HepG2 (cell line): ENCODE results near the gene PRR29. TPM values are rescaled to one million over a fixed set of nuclear protein-coding genes. Genes with fewer than 3 reads are reported as not detected.

ENCODE experiments used
- ATAC-seq: fragments of 200-7000 bp; cut with Tn5 transposase; 3 replicates; pipeline ENCODE4 v1.9.1; 2020; ENCODE audit warnings: mild to moderate bottlenecking, moderate library complexity
- BruUV-seq: library from RNA; stranded (reverse); fragments of 400-500 nt; replicated peaks from 2 replicates; lab custom pipeline; 2021; lab: Mats Ljungman, UMichigan
- CTCF ChIA-PET: fragments of 300-600 bp; formaldehyde crosslinking; extraction: SDS; loops from one replicate; lab custom pipeline; 2021; ENCODE audit warnings: low total read pairs, inconsistent platforms, low intra/inter-chr PET ratio; lab: Yijun Ruan, JAX
- POLR2A ChIA-PET: fragments of 350-600 bp; sonication (Branson Sonifier 250); formaldehyde crosslinking; loops from one replicate; lab custom pipeline; 2020; ENCODE audit warnings: antibody characterized with exemption, inconsistent platforms; lab: Yijun Ruan, JAX
- DNase-seq: peaks from one replicate; pipeline ENCODE4 v3.0.0-alpha.2; 2015; ENCODE audit warnings: low spot score
- FAIRE-seq: peaks from 3 replicates; lab custom pipeline; 2011; peaks lifted over from hg19 to GRCh38; lab: Jason Lieb, UNC
- H2AFZ ChIP-seq: one replicate; pipeline ENCODE4 v1.6.1; 2011; ENCODE audit warnings: low read length, inconsistent platforms
- H3K27ac ChIP-seq: fragments of 300-600 bp; 3 replicates; pipeline ENCODE4 v1.8.0; 2011; ENCODE audit warnings: mixed run types, mild to moderate bottlenecking, mixed read lengths, low read length, inconsistent platforms; ENCODE audit not compliant: insufficient read depth; ENCODE audit errors: extremely low read length
- H3K27me3 ChIP-seq, 2 experiments: fragments of 200-600 bp in 1 of 2; 2 replicates in 1 of 2; 3 replicates in 1 of 2; pipeline versions ENCODE4 v1.6.0 to v1.8.0; 2011; ENCODE audit warnings: low read length in 2 of 2, mild to moderate bottlenecking in 2 of 2, moderate library complexity in 2 of 2, inconsistent platforms in 1 of 2; ENCODE audit not compliant: insufficient read depth in 2 of 2, control insufficient read depth in 1 of 2
- H3K36me3 ChIP-seq, 2 experiments: fragments of 200-600 bp in 1 of 2; replicated peaks in 1 of 2; 2 replicates in 1 of 2; 3 replicates in 1 of 2; pipeline versions ENCODE4 v1.5.1 to v1.8.0; 2011; ENCODE audit warnings: low read length in 2 of 2, inconsistent platforms in 1 of 2; ENCODE audit not compliant: insufficient read depth in 2 of 2, control insufficient read depth in 1 of 2
- H3K4me1 ChIP-seq: 2 replicates; pipeline ENCODE4 v1.5.1; 2012; ENCODE audit warnings: low read length, inconsistent platforms; ENCODE audit not compliant: insufficient read depth
- H3K4me2 ChIP-seq: 2 replicates; pipeline ENCODE4 v1.6.0; 2011; ENCODE audit warnings: low read depth, low read length, inconsistent platforms
- H3K4me3 ChIP-seq, 3 experiments: fragments of 200-600 bp in 1 of 3; sonication (generic), shearing (Covaris generic) in 1 of 3; replicated peaks in 1 of 3; 2 replicates each; pipeline ENCODE4 v1.5.1; 2011 to 2016; ENCODE audit warnings: low read length in 3 of 3, inconsistent platforms in 2 of 3, low read depth in 2 of 3, mild to moderate bottlenecking in 2 of 3, control low read depth in 1 of 3, mixed read lengths in 1 of 3; ENCODE audit not compliant: insufficient read depth in 1 of 3
- H3K79me2 ChIP-seq: one replicate; pipeline ENCODE4 v1.6.1; 2011; ENCODE audit warnings: low read length, inconsistent platforms; ENCODE audit not compliant: insufficient read depth
- H3K9ac ChIP-seq: 2 replicates; pipeline ENCODE4 v1.6.0; 2011; ENCODE audit warnings: mild to moderate bottlenecking, low read depth, low read length, inconsistent platforms; ENCODE audit not compliant: insufficient read depth
- H3K9me3 ChIP-seq: 2 replicates; pipeline ENCODE4 v1.5.1; 2012; ENCODE audit warnings: mild to moderate bottlenecking, low read length
- H4K20me1 ChIP-seq: 2 replicates; pipeline ENCODE4 v1.6.0; 2011; ENCODE audit warnings: inconsistent platforms, mild to moderate bottlenecking, low read length, moderate library complexity; ENCODE audit not compliant: insufficient read depth
- HOXA3 ChIP-seq: sonication (generic); formaldehyde crosslinking; IDR thresholded peaks from 2 replicates; pipeline ENCODE4 v1.5.0; 2020; ENCODE audit warnings: missing genetic modification reagents
- IKZF4 ChIP-seq: sonication (generic); formaldehyde crosslinking; IDR thresholded peaks from 2 replicates; pipeline ENCODE4 v1.5.1; 2020; ENCODE audit warnings: borderline replicate concordance, mild to moderate bottlenecking, low read depth, missing genetic modification reagents; ENCODE audit errors: not compliant biosample characterization
- KAT7 ChIP-seq: IDR thresholded peaks from 2 replicates; pipeline ENCODE4 v1.6.1; 2018; ENCODE audit warnings: borderline replicate concordance, missing compliant biosample characterization
- MAFF ChIP-seq: IDR thresholded peaks from 2 replicates; pipeline ENCODE4 v1.6.1; 2011; ENCODE audit warnings: low read depth, low read length, improper control_type of control experiment
- MAFK ChIP-seq, 2 experiments: IDR thresholded peaks in 1 of 2; conservative IDR thresholded peaks in 1 of 2; 2 replicates each; pipeline ENCODE4 v1.6.1; 2011; ENCODE audit warnings: improper control_type of control experiment in 2 of 2, low read length in 2 of 2
- NCOA1 ChIP-seq: sonication (generic); formaldehyde crosslinking; IDR thresholded peaks from 2 replicates; pipeline ENCODE4 v1.9.0; 2021; ENCODE audit warnings: missing genetic modification reagents
- REPIN1 ChIP-seq: sonication (generic); formaldehyde crosslinking; IDR thresholded peaks from 2 replicates; pipeline ENCODE4 v1.8.0; 2022; ENCODE audit warnings: missing genetic modification reagents, low read depth, mild to moderate bottlenecking, borderline replicate concordance
- SP2 ChIP-seq: sonication (generic); formaldehyde crosslinking; IDR thresholded peaks from 2 replicates; pipeline ENCODE4 v1.5.1; 2020; ENCODE audit warnings: mild to moderate bottlenecking, missing genetic modification reagents
- SPEN ChIP-seq: sonication (generic); formaldehyde crosslinking; IDR thresholded peaks from 2 replicates; pipeline ENCODE4 v1.5.1; 2020; ENCODE audit warnings: low read depth, mild to moderate bottlenecking, missing genetic modification reagents
- TOE1 ChIP-seq: sonication (generic); formaldehyde crosslinking; IDR thresholded peaks from 2 replicates; pipeline ENCODE4 v1.4.0; 2020; ENCODE audit warnings: mild to moderate bottlenecking, missing genetic modification reagents
- ZFX ChIP-seq: sonication (generic); formaldehyde crosslinking; IDR thresholded peaks from 2 replicates; pipeline ENCODE4 v1.4.0; 2020; ENCODE audit warnings: mild to moderate bottlenecking, low read depth, missing genetic modification reagents, moderate library complexity
- ZNF224 ChIP-seq: sonication (generic); formaldehyde crosslinking; IDR thresholded peaks from 2 replicates; pipeline ENCODE4 v1.5.0; 2020; ENCODE audit warnings: mild to moderate bottlenecking, missing genetic modification reagents
- ZNF577 ChIP-seq: sonication (generic); formaldehyde crosslinking; IDR thresholded peaks from 2 replicates; pipeline ENCODE4 v1.4.0; 2020; ENCODE audit warnings: mild to moderate bottlenecking, low read depth, missing genetic modification reagents, borderline replicate concordance
- ZNF768 ChIP-seq: sonication (generic); formaldehyde crosslinking; IDR thresholded peaks from 2 replicates; pipeline ENCODE4 v1.4.0; 2020; ENCODE audit warnings: missing genetic modification reagents
- WGBS: methylation state at CpG from one replicate; pipeline ENCODE4 v1.1.6; 2017; ENCODE audit warnings: low lambda C conversion rate; 5-methylcytosine and 5-hydroxymethylcytosine counted together
- in situ Hi-C: cut with HindIII; loops from 2 replicates; pipeline ENCODE4 v1.10.0; 2017; ENCODE audit warnings: low pct_unique_long_range_greater_than_20kb; ENCODE audit not compliant: extremely low pct_ligation_motif_present
- intact Hi-C: fragments of 100-400 bp; cut with micrococcal nuclease; formaldehyde crosslinking; loops from one replicate; pipeline ENCODE4 v1.10.0; 2022; ENCODE audit not compliant: unreplicated experiment
- polyA plus RNA-seq, 8 experiments: library from polyadenylated mRNA; depleted of rRNA in 3 of 8; stranded (reverse) in 7 of 8; unstranded in 1 of 8; fragments of >200 nt; fragmentation: Illumina TruSeq in 4 of 8; extraction: Trizol in 4 of 8; gene quantifications; 2 replicates each; pipeline versions ENCODE4 v1.2.1 to v1.2.3, GENCODE V29; 2011 to 2016; ENCODE audit warnings: low read depth in 4 of 8, missing spikeins in 1 of 8, mixed read lengths in 1 of 8; ENCODE audit not compliant: insufficient read depth in 1 of 8
- total RNA-seq, 5 experiments: library from RNA; depleted of rRNA; stranded (reverse); fragments of >200 nt; fragmentation: Illumina TruSeq; extraction: Trizol; gene quantifications; 2 replicates each; pipeline ENCODE4 v1.2.3, GENCODE V29; 2016; ENCODE audit warnings: low read depth in 1 of 5
- TF ChIP-seq, protein P1 (sequence below): IDR thresholded peaks from 2 replicates; pipeline ENCODE4 v1.6.1; 2012; ENCODE audit warnings: inconsistent platforms
- TF ChIP-seq, protein P2 (sequence below): sonication (generic); formaldehyde crosslinking; IDR thresholded peaks from 2 replicates; pipeline ENCODE4 v1.8.1; 2023; ENCODE audit warnings: mild to moderate bottlenecking, moderate library complexity, missing genetic modification reagents
- TF ChIP-seq, protein P3 (sequence below): sonication (generic); formaldehyde crosslinking; IDR thresholded peaks from 2 replicates; pipeline ENCODE4 v1.4.0; 2020; ENCODE audit warnings: missing genetic modification reagents
- TF ChIP-seq, protein P4 (sequence below): IDR thresholded peaks from 2 replicates; pipeline ENCODE4 v1.6.1; 2016; ENCODE audit warnings: missing biosample characterization, missing genetic modification reagents, low read depth
- TF ChIP-seq, protein P5 (sequence below): IDR thresholded peaks from 2 replicates; pipeline ENCODE4 v1.6.1; 2016

Gene PRR29
- total and polyA plus RNA-seq, 2 of the 13 experiments (the other 11 are each of a cell fraction or from before 2014, with no cell fraction given), result 0.07 to 0.20 TPM

DNA sequence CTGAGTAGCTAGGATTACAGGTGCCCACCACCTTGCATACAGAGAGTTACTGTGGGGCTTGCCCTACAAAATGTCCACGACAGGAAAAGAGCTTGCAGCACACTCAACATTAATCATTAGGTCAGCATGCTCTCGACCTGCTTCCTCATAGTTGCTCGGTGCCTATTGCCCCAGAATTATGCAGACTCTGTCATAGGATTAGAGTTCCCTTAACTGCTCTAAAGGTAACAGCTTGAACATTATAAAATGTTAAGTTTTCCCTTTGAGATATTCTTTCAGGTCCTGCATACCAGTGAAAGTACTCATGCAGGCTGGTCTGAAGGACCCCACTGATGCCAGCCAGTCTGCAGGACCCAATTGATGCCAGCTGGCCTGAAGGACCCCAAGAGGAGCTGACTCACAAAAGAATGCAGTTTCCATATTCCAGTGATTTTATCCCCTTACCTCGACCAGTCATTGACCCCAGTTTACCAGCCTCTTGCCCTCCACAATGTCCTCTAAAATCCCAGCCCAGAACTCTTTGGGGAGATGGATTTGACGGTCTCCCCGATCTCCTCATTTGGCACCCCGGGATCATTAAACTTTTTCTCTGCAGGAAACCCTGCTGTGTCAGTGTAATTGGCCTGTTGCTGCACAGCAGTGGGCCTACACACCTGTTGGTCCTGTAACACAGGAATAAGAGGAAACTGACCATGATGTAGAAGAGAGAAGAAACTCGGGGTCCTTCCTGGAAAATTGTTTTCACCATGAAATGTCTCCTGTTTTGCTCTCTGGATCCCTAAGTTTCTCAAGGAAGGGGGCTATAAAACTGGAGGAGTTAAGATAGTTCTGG lies 11.6 kb downstream of the PRR29 start:
- 34% methylated on average over 8 of the region's 8 CpGs for WGBS
- no peaks in the 10 kb centered on the region for H3K9me3 ChIP-seq
- no peaks in the 10 kb centered on the region for H4K20me1 ChIP-seq
- no peak for ATAC-seq
- no peak overlapping the region for H3K27ac ChIP-seq
- no peaks in the 10 kb centered on the region for H3K27me3 ChIP-seq
- ChIA-PET CTCF (no interaction called here), POLR2A (no interaction called here)
- no peak overlapping the region for H3K4me3 ChIP-seq
- no peaks in the 10 kb centered on the region; a peak in 1 of 5 replicates for H3K36me3 ChIP-seq
- no peak overlapping the region for H2AFZ ChIP-seq
- no peak overlapping the region; the same call in 1 of the 2 replicates for H3K4me2 ChIP-seq
- in situ Hi-C loops, result no loop called here
- H3K79me2 ChIP-seq, result no peaks in the 10 kb centered on the region
- no peak for DNase-seq
- intact Hi-C loops, result loop anchor here (5.0 kb wide), 1 partner anchor 1638 kb away; no protein-coding TSS in a partner anchor
- peaks cover 53% of the 10 kb centered on the region for H3K4me1 ChIP-seq
- no peak overlapping the region for H3K9ac ChIP-seq
- BruUV-seq, result no TSS peak
- no peak for FAIRE-seq
- TF ChIP-seq, protein P1, sequence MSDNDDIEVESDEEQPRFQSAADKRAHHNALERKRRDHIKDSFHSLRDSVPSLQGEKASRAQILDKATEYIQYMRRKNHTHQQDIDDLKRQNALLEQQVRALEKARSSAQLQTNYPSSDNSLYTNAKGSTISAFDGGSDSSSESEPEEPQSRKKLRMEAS, result no peak
- TF ChIP-seq ZNF224, result no peak
- no peak for TF ChIP-seq HOXA3 (CRISPR knock-in tag)
- TF ChIP-seq, protein P2, sequence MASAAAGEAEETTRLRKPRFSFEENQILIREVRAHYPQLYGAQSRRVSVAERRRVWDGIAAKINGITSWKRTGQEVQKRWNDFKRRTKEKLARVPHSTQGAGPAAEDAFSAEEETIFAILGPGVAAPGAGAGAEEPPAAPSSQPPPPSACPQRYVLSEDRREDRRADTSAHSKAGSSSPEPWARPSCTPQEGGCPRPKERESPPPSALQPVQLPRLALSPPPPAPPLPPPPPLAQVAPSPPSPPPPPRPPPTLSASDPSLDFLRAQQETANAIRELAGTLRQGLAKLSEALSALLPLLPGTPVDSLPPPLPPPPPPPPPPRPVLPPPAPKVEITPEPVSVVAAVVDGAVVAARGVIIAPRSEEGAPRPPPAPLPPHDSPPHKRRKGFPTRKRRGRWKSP (CRISPR knock-in tag), result no peak
- no peak for TF ChIP-seq ZNF577 (CRISPR knock-in tag)
- TF ChIP-seq SPEN, result no peak
- no peak for TF ChIP-seq NCOA1 (CRISPR knock-in tag)
- 0 out of 2 replicates have a peak, but pooled peaks have one; percentile 38 for TF ChIP-seq ZFX (CRISPR knock-in tag)
- TF ChIP-seq, protein P3, sequence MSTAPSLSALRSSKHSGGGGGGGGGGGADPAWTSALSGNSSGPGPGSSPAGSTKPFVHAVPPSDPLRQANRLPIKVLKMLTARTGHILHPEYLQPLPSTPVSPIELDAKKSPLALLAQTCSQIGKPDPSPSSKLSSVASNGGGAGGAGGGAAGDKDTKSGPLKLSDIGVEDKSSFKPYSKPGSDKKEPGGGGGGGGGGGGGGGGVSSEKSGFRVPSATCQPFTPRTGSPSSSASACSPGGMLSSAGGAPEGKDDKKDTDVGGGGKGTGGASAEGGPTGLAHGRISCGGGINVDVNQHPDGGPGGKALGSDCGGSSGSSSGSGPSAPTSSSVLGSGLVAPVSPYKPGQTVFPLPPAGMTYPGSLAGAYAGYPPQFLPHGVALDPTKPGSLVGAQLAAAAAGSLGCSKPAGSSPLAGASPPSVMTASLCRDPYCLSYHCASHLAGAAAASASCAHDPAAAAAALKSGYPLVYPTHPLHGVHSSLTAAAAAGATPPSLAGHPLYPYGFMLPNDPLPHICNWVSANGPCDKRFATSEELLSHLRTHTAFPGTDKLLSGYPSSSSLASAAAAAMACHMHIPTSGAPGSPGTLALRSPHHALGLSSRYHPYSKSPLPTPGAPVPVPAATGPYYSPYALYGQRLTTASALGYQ (CRISPR knock-in tag), result no peak
- TF ChIP-seq IKZF4 (CRISPR knock-in tag), result no peak
- 0 out of 2 replicates have a peak, but pooled peaks have one; percentile 2 for TF ChIP-seq MAFF
- TF ChIP-seq REPIN1, result no peak
- TF ChIP-seq KAT7 (CRISPR knock-in tag), result no peak
- no peak for TF ChIP-seq TOE1 (CRISPR knock-in tag)
- TF ChIP-seq SP2 (CRISPR knock-in tag), result no peak
- peak in 1 of 2 experiments; percentile 21; a peak in 1 of 4 replicates for TF ChIP-seq MAFK (conservative IDR thresholded peaks at IDR 0.05 in 1 of 2, IDR thresholded peaks at IDR 0.05 in 1 of 2; ENCODE audit: low read length in 2 of 2)
- TF ChIP-seq, protein P4, sequence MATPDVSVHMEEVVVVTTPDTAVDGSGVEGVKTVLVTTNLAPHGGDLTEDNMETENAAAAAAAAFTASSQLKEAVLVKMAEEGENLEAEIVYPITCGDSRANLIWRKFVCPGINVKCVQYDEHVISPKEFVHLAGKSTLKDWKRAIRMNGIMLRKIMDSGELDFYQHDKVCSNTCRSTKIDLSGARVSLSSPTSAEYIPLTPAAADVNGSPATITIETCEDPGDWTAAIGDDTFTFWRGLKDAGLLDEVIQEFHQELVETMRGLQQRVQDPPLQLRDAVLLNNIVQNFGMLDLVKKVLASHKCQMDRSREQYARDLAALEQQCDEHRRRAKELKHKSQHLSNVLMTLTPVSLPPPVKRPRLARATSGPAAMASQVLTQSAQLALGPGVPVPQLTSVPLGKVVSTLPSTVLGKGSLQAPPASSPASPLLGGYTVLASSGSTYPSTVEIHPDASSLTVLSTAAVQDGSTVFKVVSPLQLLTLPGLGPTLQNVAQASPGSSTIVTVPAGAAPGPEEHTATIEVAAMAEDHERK (CRISPR knock-in tag), result no peak
- no peak for TF ChIP-seq ZNF768 (CRISPR knock-in tag)
- TF ChIP-seq, protein P5, sequence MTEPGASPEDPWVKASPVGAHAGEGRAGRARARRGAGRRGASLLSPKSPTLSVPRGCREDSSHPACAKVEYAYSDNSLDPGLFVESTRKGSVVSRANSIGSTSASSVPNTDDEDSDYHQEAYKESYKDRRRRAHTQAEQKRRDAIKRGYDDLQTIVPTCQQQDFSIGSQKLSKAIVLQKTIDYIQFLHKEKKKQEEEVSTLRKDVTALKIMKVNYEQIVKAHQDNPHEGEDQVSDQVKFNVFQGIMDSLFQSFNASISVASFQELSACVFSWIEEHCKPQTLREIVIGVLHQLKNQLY, result no peak
